WTC11 (cell line): ENCODE data around the gene LRMDA.

Experiments used
- IRF2 ChIP-seq: sonication (generic); formaldehyde crosslinking; IDR thresholded peaks from 2 replicates; pipeline ENCODE4 v1.8.0; 2022; ENCODE audit warnings: low read depth, missing genetic modification reagents, borderline replicate concordance
- TF ChIP-seq, protein P1 (sequence below): fragments of 200-600 bp; IDR thresholded peaks from 2 replicates; pipeline ENCODE4 v1.8.0; 2022; ENCODE audit warnings: antibody characterized with exemption
- TF ChIP-seq, protein P2 (sequence below): sonication (generic); formaldehyde crosslinking; IDR thresholded peaks from 2 replicates; pipeline ENCODE4 v1.8.1; 2022; ENCODE audit warnings: mild to moderate bottlenecking, moderate library complexity, missing genetic modification reagents

DNA sequence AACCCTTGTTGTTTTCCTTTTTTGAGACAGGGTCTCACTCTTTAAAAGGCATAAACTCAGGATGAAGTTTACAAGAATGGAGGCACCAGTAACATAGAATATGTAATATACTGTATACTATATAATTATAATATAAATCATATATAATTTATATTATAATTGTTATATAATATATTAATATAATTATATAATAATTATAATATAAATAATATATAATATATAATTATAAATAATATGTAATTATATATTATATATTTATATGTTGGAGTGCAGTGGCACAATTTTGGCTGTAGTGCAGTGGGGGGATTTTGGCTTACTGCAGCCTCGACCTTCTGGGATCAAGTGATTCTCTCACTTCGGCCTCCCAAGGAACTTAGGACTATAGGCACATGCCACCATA is 96.1 kb downstream of the LRMDA start:
- TF ChIP-seq, protein P1, sequence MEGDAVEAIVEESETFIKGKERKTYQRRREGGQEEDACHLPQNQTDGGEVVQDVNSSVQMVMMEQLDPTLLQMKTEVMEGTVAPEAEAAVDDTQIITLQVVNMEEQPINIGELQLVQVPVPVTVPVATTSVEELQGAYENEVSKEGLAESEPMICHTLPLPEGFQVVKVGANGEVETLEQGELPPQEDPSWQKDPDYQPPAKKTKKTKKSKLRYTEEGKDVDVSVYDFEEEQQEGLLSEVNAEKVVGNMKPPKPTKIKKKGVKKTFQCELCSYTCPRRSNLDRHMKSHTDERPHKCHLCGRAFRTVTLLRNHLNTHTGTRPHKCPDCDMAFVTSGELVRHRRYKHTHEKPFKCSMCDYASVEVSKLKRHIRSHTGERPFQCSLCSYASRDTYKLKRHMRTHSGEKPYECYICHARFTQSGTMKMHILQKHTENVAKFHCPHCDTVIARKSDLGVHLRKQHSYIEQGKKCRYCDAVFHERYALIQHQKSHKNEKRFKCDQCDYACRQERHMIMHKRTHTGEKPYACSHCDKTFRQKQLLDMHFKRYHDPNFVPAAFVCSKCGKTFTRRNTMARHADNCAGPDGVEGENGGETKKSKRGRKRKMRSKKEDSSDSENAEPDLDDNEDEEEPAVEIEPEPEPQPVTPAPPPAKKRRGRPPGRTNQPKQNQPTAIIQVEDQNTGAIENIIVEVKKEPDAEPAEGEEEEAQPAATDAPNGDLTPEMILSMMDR = no peak
- no peak for TF ChIP-seq IRF2 (CRISPR knock-in tag)
- TF ChIP-seq, protein P2, sequence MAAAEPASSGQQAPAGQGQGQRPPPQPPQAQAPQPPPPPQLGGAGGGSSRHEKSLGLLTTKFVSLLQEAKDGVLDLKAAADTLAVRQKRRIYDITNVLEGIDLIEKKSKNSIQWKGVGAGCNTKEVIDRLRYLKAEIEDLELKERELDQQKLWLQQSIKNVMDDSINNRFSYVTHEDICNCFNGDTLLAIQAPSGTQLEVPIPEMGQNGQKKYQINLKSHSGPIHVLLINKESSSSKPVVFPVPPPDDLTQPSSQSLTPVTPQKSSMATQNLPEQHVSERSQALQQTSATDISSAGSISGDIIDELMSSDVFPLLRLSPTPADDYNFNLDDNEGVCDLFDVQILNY (CRISPR knock-in tag) = no peak
